Measurements from ENCODE around the gene BANF1. TPM values are rescaled to one million over a fixed set of nuclear protein-coding genes. Genes with fewer than 3 reads are reported as not detected.

Gene BANF1
- total and polyA plus RNA-seq, 4 donors: 10.7 to 100.0 (median 47.0) TPM

DNA sequence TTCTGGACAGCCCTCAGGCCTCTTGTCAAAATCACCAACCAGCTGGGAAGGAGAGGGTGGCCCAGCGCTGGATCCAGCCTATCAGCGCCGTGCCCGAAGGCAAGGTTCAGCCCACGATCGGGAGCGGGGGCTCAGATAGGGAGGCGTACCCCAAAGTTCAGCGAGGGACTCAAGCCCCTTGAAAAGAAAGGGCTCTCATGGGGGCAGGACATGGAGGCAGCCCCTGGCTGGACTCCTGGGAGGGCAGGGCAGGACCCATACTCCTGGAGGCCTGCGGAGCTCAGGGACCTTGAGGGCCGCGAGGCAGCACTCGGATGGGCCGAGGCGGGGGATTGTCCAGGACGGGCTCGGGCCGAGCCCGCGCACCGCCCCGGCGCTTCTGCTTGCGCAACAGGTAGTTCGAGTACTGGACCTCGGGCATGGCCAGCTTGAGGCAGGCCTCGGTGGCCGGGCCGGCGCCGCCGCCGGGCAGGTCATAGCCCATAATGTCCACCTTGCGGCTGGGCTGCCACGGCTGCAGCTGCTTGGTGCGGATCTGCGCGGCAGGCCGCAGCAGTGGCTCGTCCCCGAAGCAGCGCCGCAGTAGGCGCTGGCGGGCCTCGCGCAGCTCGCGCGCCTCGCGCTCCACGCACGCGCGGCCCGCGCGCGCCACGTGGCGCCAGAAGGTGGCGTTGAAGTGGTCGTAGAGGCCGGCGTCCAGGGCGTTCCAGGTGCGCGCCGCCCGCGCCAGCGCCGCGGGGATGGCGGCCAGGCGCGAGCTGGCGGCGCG is 40.1 kb downstream of the BANF1 start:
- Histone ChIP-seq H3K4me3 (ENCODE audit: low read depth in 1 of 3, low read length in 3 of 3) (no peak overlapping the region), H3K9ac (ENCODE audit: low read depth in 1 of 2, low read length in 2 of 2) (no peak overlapping the region), H3K27ac (ENCODE audit: low read depth in 1 of 2, low read length in 2 of 2) (no peak overlapping the region), H3K36me3 (ENCODE audit: control insufficient read depth in 4 of 4, insufficient read depth in 3 of 4, low read depth in 1 of 4, low read length in 3 of 4) (no peaks in the 10 kb centered on the region), H3K27me3 (ENCODE audit: control insufficient read depth in 4 of 4, insufficient read depth in 4 of 4, low read length in 3 of 4) (no peaks in the 10 kb centered on the region), H3K4me1 (ENCODE audit: control insufficient read depth in 4 of 4, insufficient read depth in 4 of 4, low read length in 3 of 4) (peaks cover 0 to 5% (median 4%) of the 10 kb centered on the region in 4 donors), H3K9me3 (ENCODE audit: control insufficient read depth in 4 of 4, low read length in 3 of 4) (no peaks in the 10 kb centered on the region)
- no peak for DNase-seq (ENCODE audit: low spot score)
- WGBS: 95% methylated on average over 81 of the region's 81 CpGs
- TF ChIP-seq YY1 (IDR thresholded peaks at IDR 0.05) (no peak), HNF4A (conservative IDR thresholded peaks at IDR 0.05) (no peak), GABPA (IDR thresholded peaks at IDR 0.05 in 1 of 2, conservative IDR thresholded peaks at IDR 0.05 in 1 of 2) (no peak), TAF1 (conservative IDR thresholded peaks at IDR 0.05) (no peak), EGR1 (IDR thresholded peaks at IDR 0.05; ENCODE audit: low read depth in 2 of 2) (no peak), FOXA2 (IDR thresholded peaks at IDR 0.05) (no peak), RAD21 (IDR thresholded peaks at IDR 0.05) (no peak)
- TF ChIP-seq, protein P1, sequence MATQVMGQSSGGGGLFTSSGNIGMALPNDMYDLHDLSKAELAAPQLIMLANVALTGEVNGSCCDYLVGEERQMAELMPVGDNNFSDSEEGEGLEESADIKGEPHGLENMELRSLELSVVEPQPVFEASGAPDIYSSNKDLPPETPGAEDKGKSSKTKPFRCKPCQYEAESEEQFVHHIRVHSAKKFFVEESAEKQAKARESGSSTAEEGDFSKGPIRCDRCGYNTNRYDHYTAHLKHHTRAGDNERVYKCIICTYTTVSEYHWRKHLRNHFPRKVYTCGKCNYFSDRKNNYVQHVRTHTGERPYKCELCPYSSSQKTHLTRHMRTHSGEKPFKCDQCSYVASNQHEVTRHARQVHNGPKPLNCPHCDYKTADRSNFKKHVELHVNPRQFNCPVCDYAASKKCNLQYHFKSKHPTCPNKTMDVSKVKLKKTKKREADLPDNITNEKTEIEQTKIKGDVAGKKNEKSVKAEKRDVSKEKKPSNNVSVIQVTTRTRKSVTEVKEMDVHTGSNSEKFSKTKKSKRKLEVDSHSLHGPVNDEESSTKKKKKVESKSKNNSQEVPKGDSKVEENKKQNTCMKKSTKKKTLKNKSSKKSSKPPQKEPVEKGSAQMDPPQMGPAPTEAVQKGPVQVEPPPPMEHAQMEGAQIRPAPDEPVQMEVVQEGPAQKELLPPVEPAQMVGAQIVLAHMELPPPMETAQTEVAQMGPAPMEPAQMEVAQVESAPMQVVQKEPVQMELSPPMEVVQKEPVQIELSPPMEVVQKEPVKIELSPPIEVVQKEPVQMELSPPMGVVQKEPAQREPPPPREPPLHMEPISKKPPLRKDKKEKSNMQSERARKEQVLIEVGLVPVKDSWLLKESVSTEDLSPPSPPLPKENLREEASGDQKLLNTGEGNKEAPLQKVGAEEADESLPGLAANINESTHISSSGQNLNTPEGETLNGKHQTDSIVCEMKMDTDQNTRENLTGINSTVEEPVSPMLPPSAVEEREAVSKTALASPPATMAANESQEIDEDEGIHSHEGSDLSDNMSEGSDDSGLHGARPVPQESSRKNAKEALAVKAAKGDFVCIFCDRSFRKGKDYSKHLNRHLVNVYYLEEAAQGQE (IDR thresholded peaks at IDR 0.05): no peak
- TF ChIP-seq, protein P2, sequence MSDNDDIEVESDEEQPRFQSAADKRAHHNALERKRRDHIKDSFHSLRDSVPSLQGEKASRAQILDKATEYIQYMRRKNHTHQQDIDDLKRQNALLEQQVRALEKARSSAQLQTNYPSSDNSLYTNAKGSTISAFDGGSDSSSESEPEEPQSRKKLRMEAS (IDR thresholded peaks at IDR 0.05): no peak

DNA sequence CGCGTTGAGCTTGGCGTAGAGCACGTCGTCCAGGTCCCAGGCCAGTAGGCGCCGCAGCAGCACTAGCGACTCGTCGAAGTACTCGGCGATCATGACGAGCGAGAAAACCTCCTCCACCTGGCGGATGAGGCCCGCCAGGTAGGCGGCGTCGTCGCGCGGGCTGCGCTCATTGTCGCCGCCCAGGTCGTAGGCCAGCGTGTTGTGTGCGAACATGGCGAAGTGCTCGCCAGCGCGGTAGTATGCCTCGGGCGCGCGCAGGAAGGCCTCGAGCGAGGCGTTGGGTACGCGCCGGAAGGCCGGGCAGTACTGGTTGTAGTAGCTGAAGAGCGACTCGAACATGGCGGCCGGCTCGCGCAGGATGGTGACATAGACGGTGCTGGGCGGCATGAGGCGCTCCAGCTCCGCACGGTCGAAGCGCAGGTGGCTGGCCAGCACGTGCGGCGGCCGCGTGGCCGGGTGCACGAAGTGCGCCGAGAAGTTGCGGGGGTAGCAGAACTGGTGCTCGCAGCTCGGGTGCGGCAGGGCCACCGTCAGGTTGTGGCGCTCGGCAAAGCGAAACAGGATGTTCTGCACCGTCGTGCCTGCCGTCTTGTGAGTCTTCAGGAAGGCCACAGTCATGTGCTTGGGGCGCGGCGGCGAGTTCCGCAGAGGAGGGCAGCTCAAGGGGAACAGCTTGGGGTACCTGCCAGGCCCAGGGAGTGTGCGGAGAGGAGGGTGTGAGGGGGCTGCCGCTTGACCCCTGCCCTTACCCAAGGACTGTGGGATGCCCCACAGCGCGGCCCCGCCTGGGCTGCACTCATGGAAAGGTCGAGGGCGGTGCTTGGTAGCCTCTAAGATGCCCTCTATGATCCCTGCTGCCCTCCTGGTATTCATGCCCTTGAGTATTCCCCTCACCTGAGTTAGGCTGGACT is 40.9 kb downstream of the BANF1 start:
- WGBS: 97% methylated on average over 88 of the region's 88 CpGs
- Histone ChIP-seq H3K9ac (ENCODE audit: low read depth in 1 of 2, low read length in 2 of 2) (no peak overlapping the region), H3K4me1 (ENCODE audit: control insufficient read depth in 4 of 4, insufficient read depth in 4 of 4, low read length in 3 of 4) (peaks cover 0 to 5% (median 4%) of the 10 kb centered on the region in 4 donors), H3K36me3 (ENCODE audit: control insufficient read depth in 4 of 4, insufficient read depth in 3 of 4, low read depth in 1 of 4, low read length in 3 of 4) (no peaks in the 10 kb centered on the region), H3K27ac (ENCODE audit: low read depth in 1 of 2, low read length in 2 of 2) (no peak overlapping the region), H3K4me3 (ENCODE audit: low read depth in 1 of 3, low read length in 3 of 3) (no peak overlapping the region), H3K9me3 (ENCODE audit: control insufficient read depth in 4 of 4, low read length in 3 of 4) (no peaks in the 10 kb centered on the region), H3K27me3 (ENCODE audit: control insufficient read depth in 4 of 4, insufficient read depth in 4 of 4, low read length in 3 of 4) (no peaks in the 10 kb centered on the region)
- TF ChIP-seq RAD21 (IDR thresholded peaks at IDR 0.05) (no peak), RXRA (IDR thresholded peaks at IDR 0.05) (no peak), NR2F2 (IDR thresholded peaks at IDR 0.05) (no peak), HNF4A (conservative IDR thresholded peaks at IDR 0.05) (no peak), SP1 (IDR thresholded peaks at IDR 0.05) (no peak)
- TF ChIP-seq, protein P3, sequence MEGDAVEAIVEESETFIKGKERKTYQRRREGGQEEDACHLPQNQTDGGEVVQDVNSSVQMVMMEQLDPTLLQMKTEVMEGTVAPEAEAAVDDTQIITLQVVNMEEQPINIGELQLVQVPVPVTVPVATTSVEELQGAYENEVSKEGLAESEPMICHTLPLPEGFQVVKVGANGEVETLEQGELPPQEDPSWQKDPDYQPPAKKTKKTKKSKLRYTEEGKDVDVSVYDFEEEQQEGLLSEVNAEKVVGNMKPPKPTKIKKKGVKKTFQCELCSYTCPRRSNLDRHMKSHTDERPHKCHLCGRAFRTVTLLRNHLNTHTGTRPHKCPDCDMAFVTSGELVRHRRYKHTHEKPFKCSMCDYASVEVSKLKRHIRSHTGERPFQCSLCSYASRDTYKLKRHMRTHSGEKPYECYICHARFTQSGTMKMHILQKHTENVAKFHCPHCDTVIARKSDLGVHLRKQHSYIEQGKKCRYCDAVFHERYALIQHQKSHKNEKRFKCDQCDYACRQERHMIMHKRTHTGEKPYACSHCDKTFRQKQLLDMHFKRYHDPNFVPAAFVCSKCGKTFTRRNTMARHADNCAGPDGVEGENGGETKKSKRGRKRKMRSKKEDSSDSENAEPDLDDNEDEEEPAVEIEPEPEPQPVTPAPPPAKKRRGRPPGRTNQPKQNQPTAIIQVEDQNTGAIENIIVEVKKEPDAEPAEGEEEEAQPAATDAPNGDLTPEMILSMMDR (IDR thresholded peaks at IDR 0.05; ENCODE audit: low read depth, low read length, missing input control): no peak
- no peak for DNase-seq (ENCODE audit: low spot score)
